GM23248 (cell line): ENCODE data around the gene TNS3. TPM values are rescaled to one million over a fixed set of nuclear protein-coding genes. Genes with fewer than 3 reads are reported as not detected.

Experiments
- DNase-seq: peaks from one replicate; pipeline ENCODE4 v3.0.0-alpha.2; 2015
- H2AFZ ChIP-seq: fragments of 200-600 bp; sonication (generic); 2 replicates; pipeline ENCODE4 v1.6.1; 2016; ENCODE audit warnings: antibody characterized with exemption
- H3F3A ChIP-seq: fragments of 200-600 bp; sonication (generic); 2 replicates; pipeline ENCODE4 v1.6.1; 2016; ENCODE audit warnings: mild to moderate bottlenecking, antibody characterized with exemption, mixed run types; ENCODE audit not compliant: insufficient read depth
- H3K27ac ChIP-seq: fragments of 200-600 bp; sonication (generic); 2 replicates; pipeline ENCODE4 v1.5.1; 2016; ENCODE audit warnings: mild to moderate bottlenecking
- H3K27me3 ChIP-seq: fragments of 200-600 bp; sonication (generic); replicated peaks from 2 replicates; pipeline ENCODE4 v1.6.1; 2016; ENCODE audit warnings: mild to moderate bottlenecking; ENCODE audit not compliant: insufficient read depth
- H3K36me3 ChIP-seq: fragments of 200-600 bp; sonication (generic); 2 replicates; pipeline ENCODE4 v1.6.1; 2016; ENCODE audit warnings: low read depth, mild to moderate bottlenecking
- H3K4me1 ChIP-seq: fragments of 200-600 bp; sonication (generic); 2 replicates; pipeline ENCODE4 v1.6.1; 2016; ENCODE audit warnings: mild to moderate bottlenecking; ENCODE audit not compliant: insufficient read depth
- H3K4me2 ChIP-seq: fragments of 200-600 bp; sonication (generic); one replicate; pipeline ENCODE4 v1.6.1; 2016; ENCODE audit warnings: mild to moderate bottlenecking; ENCODE audit not compliant: unreplicated experiment
- H3K4me3 ChIP-seq: fragments of 200-600 bp; sonication (generic); 2 replicates; pipeline ENCODE4 v1.5.1; 2016; ENCODE audit warnings: mild to moderate bottlenecking
- H3K79me2 ChIP-seq: fragments of 200-600 bp; sonication (generic); 2 replicates; pipeline ENCODE4 v1.6.1; 2016; ENCODE audit warnings: mild to moderate bottlenecking; ENCODE audit not compliant: insufficient read depth
- H3K9ac ChIP-seq: fragments of 200-600 bp; sonication (generic); 2 replicates; pipeline ENCODE4 v1.6.1; 2016; ENCODE audit warnings: mild to moderate bottlenecking
- H3K9me2 ChIP-seq: fragments of 200-600 bp; sonication (generic); 2 replicates; pipeline ENCODE4 v1.6.1; 2016; ENCODE audit warnings: mixed run types, mild to moderate bottlenecking, moderate library complexity; ENCODE audit not compliant: insufficient read depth
- H3K9me3 ChIP-seq: fragments of 200-600 bp; sonication (generic); one replicate; pipeline ENCODE4 v1.6.1; 2017; ENCODE audit warnings: low read depth
- H4K20me1 ChIP-seq: fragments of 200-600 bp; sonication (generic); 2 replicates; pipeline ENCODE4 v1.6.0; 2016; ENCODE audit not compliant: insufficient read depth
- EZH2 ChIP-seq: fragments of 200-600 bp; sonication (generic); IDR thresholded peaks from 2 replicates; pipeline ENCODE4 v1.6.1; 2018; ENCODE audit warnings: antibody characterized with exemption, mild to moderate bottlenecking; ENCODE audit not compliant: insufficient read depth, poor library complexity, severe bottlenecking
- EZH2phosphoT487 ChIP-seq: fragments of 200-600 bp; sonication (generic); IDR thresholded peaks from 2 replicates; pipeline ENCODE4 v1.6.1; 2018; ENCODE audit warnings: antibody characterized with exemption, moderate library complexity, mild to moderate bottlenecking, low read depth; ENCODE audit not compliant: insufficient read depth
- WGBS, 2 experiments: methylation state at CpG; one replicate each; pipeline ENCODE4 v1.1.6; 2015 to 2017; ENCODE audit warnings: low lambda C conversion rate in 2 of 2, low coverage in 1 of 2; ENCODE audit errors: missing lambda C conversion rate in 2 of 2; 5-methylcytosine and 5-hydroxymethylcytosine counted together
- in situ Hi-C: fragments of 300-500 bp; cut with MboI; formaldehyde crosslinking; loops from 2 replicates; pipeline ENCODE4 v1.15.0; 2020
- polyA plus RNA-seq: library from polyadenylated mRNA; unstranded; fragments of >200 nt; fragmentation: Nextera tagmentation; extraction: Ambion mirVana; gene quantifications from 2 replicates; pipeline ENCODE4 v1.2.1, GENCODE V29; 2016
- total RNA-seq: library from RNA; depleted of rRNA; stranded (reverse); fragments of >200 nt; shearing (Covaris generic); gene quantifications from 2 replicates; pipeline ENCODE4 v1.2.3, GENCODE V29; 2014

The TNS3 gene
- total and polyA plus RNA-seq, 2 experiments from 2014 or later = 18.6 to 47.0 TPM

DNA sequence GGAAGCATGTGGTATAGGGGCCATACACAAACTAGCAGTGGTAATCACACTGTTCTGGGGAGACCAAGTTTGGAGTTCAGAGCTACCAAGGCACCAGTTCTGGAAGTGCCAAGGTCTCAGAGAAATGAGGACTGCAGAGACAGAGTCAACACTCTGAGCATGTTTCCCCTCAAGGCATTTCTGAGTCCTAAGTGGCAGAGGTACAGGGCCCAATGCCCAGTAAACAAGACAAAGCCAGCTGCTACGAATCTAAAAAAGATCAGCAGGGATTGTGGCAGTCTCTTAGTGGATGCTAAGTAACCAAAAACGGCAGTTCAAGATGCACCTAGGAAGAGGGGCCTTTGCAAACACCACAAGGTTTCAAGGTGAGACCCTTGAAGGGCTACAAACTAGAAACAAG, 271.9 kb downstream of the TNS3 start:
- Histone ChIP-seq H3K79me2 (no peaks in the 10 kb centered on the region; the same call in 1 of the 2 replicates), H2AFZ (no peak overlapping the region), H3F3A (no peaks in the 10 kb centered on the region), H3K36me3 (no peaks in the 10 kb centered on the region), H3K27ac (no peak overlapping the region), H3K9me2 (no peaks in the 10 kb centered on the region), H3K9me3 (no peaks in the 10 kb centered on the region), H3K27me3 (no peaks in the 10 kb centered on the region), H3K4me2 (no peak overlapping the region), H3K4me1 (peaks cover under 1% of the 10 kb centered on the region), H3K4me3 (no peak overlapping the region), H4K20me1 (no peaks in the 10 kb centered on the region), H3K9ac (no peak overlapping the region)
- no peak for DNase-seq
- in situ Hi-C loops = no loop called here
- 13 to 21% methylated on average over 2 of the region's 2 CpGs for WGBS, 2 experiments
- TF ChIP-seq EZH2phosphoT487 (no peak), EZH2 (no peak)

DNA sequence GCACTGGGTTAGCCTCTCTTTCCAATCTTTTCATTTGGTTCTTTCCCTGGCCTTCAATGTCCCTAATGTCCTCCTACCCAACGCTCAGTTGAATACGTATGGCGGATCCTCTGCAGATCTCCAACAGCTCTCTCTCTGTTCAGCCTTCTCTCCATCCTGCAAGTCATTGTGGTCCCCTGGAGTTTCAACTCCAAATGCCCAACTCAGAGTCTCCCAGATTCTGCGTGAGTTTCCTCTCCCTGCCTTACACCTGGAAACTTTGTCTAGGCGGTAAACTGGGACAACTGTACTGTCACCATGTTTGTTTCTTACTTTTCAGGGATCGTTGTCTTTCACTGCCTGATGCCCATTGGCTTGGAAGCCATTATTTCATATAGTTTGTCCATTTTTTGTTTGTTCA, 273.1 kb downstream of the TNS3 start:
- DNase-seq = no peak
- in situ Hi-C loops = no loop called here
- 94 to 98% methylated on average over 6 of the region's 6 CpGs for WGBS, 2 experiments
- Histone ChIP-seq H3K4me2 (no peak overlapping the region), H3K9me3 (no peaks in the 10 kb centered on the region), H3K4me3 (no peak overlapping the region), H3K79me2 (no peaks in the 10 kb centered on the region; the same call in 1 of the 2 replicates), H4K20me1 (no peaks in the 10 kb centered on the region), H3K36me3 (no peaks in the 10 kb centered on the region), H2AFZ (no peak overlapping the region), H3K9ac (no peak overlapping the region), H3K27ac (no peak overlapping the region), H3K4me1 (no peaks in the 10 kb centered on the region), H3F3A (no peaks in the 10 kb centered on the region), H3K27me3 (no peaks in the 10 kb centered on the region), H3K9me2 (no peaks in the 10 kb centered on the region)
- no peak for TF ChIP-seq EZH2
- no peak for TF ChIP-seq EZH2phosphoT487

DNA sequence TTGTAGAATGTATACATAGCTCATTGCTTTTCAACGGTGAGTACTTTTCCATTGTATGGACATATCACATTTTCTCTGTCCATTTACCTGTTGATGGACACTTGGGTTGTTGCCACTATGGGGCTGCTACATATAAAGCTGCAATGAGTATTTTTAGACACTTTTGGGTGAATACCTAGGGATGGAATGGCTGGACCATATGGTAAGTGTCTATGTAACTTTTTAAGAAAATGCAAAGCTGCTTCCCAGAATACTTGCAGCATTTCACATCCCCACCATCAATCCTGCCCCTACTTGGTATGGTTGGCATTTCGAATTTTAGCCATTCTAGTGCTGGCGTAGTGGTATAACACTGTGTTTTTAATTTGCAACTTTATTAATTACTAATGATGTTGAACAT, 274.6 kb downstream of the TNS3 start:
- no peaks in the 10 kb centered on the region; the same call in 1 of the 2 replicates for H3K79me2 ChIP-seq
- no peaks in the 10 kb centered on the region for H4K20me1 ChIP-seq
- H3K27ac ChIP-seq = no peak overlapping the region
- H3K4me1 ChIP-seq = no peaks in the 10 kb centered on the region
- in situ Hi-C loops = no loop called here
- no peaks in the 10 kb centered on the region for H3K9me2 ChIP-seq
- no peaks in the 10 kb centered on the region for H3K36me3 ChIP-seq
- no peaks in the 10 kb centered on the region for H3K27me3 ChIP-seq
- 98 to 99% methylated on average over 3 of the region's 3 CpGs for WGBS, 2 experiments
- no peak for DNase-seq
- TF ChIP-seq EZH2 (no peak), EZH2phosphoT487 (no peak)
- no peaks in the 10 kb centered on the region for H3F3A ChIP-seq
- no peak overlapping the region for H2AFZ ChIP-seq
- H3K9me3 ChIP-seq = no peaks in the 10 kb centered on the region
- no peak overlapping the region for H3K9ac ChIP-seq
- no peak overlapping the region for H3K4me3 ChIP-seq
- no peak overlapping the region for H3K4me2 ChIP-seq

DNA sequence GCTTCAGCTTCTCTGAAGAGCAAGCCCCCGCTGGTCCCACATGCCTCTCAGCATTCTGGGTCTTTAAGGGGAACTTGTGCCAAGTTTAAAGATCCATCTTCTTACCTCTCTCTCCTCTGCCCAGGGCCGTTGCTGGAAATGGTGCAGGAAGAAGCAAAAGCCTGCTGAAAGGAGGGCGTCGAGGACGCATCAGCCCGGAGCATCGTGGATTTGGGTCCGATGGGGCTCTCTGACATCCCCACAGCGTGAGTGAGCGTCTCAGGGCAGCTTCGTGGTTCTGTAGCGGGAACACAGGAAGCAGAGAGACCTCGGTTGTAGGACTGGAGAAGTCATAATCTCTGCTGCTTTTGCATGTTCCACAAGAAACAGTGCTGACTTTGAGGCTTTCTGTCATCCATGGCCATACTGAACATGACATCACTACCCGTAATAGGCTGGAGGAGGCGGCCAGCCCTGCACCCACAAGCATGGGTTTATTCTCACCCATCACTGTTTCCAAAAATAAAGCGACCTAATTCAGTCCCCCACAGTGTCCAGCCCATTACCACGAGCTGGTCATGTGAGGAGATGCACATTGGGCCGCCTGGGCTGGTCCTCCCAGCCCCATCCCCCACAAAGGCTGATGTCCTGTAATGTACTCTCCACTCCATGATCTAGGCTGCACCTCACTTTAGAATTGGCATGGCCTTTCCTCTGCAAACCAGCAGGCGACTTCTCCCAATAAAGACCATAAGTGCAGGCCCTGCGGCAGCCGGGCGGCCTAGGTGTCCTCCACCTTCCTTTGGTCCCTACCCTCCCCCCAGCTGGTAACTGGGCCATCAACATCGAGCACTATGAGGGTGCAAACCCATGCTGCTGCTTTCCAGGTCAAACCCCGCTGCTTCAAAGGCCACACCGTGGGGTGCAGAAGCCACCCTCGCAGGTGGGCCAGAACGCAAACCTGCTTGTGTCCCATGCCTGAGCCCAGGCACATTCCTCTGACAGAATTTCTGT, 276.9 kb downstream of the TNS3 start:
- WGBS, 2 experiments = 97 to 98% methylated on average over 27 of the region's 27 CpGs
- no peaks in the 10 kb centered on the region for H3K27me3 ChIP-seq

More for the DNA sequence above, 276.9 kb downstream of the TNS3 start:
- in situ Hi-C loops = no loop called here
- H3K4me3 ChIP-seq = no peak overlapping the region
- H3K9ac ChIP-seq = no peak overlapping the region
- DNase-seq = no peak
- no peaks in the 10 kb centered on the region for H3K9me3 ChIP-seq
- no peaks in the 10 kb centered on the region for H3K4me1 ChIP-seq
- H3K9me2 ChIP-seq = no peaks in the 10 kb centered on the region
- TF ChIP-seq EZH2phosphoT487 = no peak
- H3K27ac ChIP-seq = no peak overlapping the region
- H3K36me3 ChIP-seq = no peaks in the 10 kb centered on the region; the same call in 1 of the 2 replicates
- no peaks in the 10 kb centered on the region; the same call in 1 of the 2 replicates for H3K79me2 ChIP-seq
- no peaks in the 10 kb centered on the region for H3F3A ChIP-seq
- no peaks in the 10 kb centered on the region for H4K20me1 ChIP-seq
- H2AFZ ChIP-seq = no peak overlapping the region
- no peak overlapping the region for H3K4me2 ChIP-seq
